Middle frontal gyrus (tissue), 1 donor: ENCODE results near the gene CCT7.
A peak's percentile ranks its signal among the peaks of the same experiment; 100 is the strongest.

Source experiments
- DNase-seq: peaks from one replicate; pipeline ENCODE4 v3.0.0-alpha.2; 2015; ENCODE audit warnings: low spot score; ENCODE audit errors: extremely low spot score

The CCT7 gene

DNA sequence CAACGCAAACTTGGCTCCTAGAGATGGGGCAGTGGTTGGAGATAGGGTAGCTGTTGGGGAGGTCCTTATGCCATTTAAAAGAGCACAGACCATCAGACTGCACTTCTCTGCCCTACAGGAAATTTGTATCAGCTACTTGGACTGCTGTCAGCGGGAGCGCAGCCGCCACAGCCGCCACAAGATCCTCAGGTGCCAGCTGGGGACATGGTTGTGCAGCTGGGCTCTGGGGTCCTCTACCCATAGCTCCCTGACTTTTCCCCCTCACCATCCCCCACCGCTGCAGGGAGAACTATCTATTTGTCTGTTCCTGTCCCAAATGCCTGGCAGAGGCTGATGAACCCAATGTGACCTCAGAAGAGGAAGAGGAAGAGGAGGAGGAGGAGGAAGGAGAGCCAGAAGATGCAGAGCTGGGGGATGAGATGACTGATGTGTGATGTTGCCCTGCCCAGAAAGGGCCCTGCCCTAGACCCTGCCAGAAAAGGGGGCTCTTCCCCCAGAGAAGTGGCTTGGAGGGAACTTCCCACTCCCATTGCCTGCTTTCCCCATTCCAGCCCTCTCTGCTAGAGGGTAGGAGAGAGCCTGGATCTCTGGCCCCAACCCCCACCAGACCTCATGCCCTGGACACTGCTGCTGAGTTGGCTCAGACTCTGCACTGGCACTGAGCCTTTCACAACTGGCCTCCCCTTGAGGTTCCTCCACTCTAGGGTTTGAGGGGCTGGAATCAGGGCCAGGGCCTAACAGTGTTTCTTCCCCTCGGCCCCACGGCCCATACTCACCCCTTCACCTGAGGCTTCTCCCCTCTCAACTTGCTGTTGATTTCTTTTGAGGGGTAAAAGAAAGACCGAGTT is 8.4 kb upstream of the CCT7 start:
- DNase-seq: no peak

GRCh38 chr2:73227086-73227485 is 7.0 kb upstream of the CCT7 start:
- no peak for DNase-seq

- no peak for DNase-seq
Measured at GRCh38 chr2:73228631-73229030, 5.5 kb upstream of the CCT7 start.

GRCh38 chr2:73232403-73233153 is 1.5 kb upstream of the CCT7 start:
- no peak for DNase-seq

DNA sequence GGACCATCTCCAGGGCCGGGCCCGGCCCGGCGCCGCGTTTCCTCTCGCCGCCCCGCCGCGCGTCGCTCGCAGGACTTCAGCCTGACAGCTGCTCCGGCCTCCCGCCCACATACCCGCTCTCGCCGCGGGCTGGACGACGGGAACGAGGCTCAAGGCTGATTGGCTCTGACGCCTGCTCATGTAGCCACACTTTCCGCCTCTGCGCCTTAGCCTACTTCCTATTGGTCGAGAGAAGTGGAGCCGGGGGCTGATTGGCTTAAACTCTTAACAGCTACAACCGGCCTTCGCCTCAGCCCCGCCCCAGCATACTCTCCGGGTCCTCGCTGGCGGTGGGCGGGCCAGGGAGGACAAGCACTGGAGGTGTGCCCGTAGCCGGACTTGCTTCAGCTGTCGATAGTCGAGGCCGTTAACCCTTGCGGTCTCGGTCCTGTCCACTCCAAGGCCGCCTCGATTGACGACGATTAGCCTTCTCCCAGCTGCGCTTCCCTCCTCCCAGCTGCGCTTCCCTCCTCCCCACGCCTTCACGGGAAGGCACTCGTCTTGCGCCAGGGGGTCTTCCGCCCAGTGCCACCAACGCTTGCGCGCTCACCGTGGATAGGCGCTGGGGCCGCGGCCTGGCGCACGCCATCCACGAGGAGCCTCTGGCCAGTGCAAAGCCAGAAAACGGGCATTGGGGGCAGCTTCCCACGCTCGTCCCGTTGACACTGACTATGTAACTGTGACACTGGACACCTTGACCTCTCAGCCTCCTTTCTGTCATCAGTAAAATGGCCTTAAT is 765 bp upstream of the CCT7 start, which contains the start of gene PRADC1:
TSS of gene PRADC1 (minus strand) at position 86 of the 778 bp plus-strand sequence. CDS start at position 7, 79 bp downstream.
- peak; percentile 99 for DNase-seq

- DNase-seq: no peak
Measured at GRCh38 chr2:73235315-73236028, 1.4 kb downstream of the CCT7 start.

DNA sequence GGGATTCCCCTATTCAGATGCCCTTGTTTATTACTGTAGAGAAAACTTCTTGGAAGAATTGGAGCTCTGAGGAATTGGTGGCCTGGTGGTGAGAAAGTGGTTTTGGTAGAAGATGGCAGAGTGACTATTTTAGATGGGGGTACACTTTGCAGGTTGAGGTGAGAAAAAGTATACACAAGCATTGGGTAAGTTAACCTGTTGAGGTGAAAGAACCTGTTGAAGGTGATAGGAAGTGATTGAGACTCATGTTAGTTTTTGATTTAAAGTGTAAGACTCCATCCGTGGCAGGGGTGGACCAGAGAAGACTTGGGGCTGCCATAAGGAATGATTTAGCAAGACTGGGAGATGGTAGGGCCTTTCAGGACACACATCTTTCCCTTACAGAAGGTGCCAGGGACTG is 3.1 kb downstream of the CCT7 start:
- DNase-seq: no peak

GRCh38 chr2:73238149-73238548 is 4.0 kb downstream of the CCT7 start:
- no peak for DNase-seq

- no peak for DNase-seq
Measured at GRCh38 chr2:73238976-73239375, 4.9 kb downstream of the CCT7 start.

DNA sequence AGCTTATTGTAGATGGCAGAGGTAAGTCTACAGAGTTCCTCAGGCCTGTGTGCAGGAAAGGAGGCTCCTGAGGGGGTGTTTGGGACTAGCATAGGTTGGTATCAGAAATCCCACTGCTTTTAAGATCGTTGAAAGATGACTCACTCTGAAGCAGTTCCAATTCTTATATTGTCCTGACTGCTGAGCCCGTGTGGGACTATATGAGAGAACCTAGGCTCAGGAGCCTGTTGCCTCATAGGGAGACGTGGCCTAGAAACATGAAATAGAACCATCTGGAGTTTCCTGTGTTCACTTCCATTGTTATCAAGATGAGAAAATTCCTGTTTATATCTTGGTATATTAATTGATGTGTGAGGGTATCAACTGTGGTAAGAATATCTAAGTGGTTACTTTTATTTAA is 5.7 kb downstream of the CCT7 start:
- no peak for DNase-seq

DNA sequence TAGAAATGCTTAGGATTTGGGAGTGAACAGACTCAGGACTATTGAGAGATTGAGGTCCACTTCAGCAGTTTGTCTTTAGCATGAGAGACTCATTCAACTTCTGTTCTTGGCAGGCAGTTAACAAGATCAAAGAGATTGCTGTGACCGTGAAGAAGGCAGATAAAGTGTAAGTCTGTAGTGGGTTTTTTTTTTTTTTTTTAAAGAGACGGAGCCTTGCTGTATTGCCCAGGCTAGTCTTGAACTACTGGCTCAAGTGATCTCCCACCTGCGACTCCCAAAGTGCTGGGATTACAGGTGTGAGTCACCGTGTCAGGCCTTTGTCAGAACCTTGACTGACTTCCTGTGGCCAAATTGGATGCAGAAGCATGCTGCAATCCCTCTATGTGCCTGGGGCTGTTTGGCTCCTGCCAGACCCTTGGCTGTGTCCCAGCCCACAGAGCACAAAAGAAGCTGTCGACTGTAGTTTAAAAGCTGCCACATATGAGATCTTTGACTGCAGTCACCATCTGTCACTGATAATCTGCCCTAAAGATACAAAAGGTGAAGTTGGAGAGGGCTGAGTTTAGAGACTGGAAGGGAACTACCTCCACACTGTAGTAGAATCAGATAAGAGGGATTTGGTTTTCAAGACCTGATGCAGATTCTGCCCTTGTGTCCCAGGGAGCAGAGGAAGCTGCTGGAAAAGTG is 9.9 kb downstream of the CCT7 start:
- DNase-seq: no peak

- no peak for DNase-seq
Measured at GRCh38 chr2:73244580-73244979, 10.5 kb downstream of the CCT7 start.

- no peak for DNase-seq
Measured at GRCh38 chr2:73246850-73247249, 12.7 kb downstream of the CCT7 start.

DNA sequence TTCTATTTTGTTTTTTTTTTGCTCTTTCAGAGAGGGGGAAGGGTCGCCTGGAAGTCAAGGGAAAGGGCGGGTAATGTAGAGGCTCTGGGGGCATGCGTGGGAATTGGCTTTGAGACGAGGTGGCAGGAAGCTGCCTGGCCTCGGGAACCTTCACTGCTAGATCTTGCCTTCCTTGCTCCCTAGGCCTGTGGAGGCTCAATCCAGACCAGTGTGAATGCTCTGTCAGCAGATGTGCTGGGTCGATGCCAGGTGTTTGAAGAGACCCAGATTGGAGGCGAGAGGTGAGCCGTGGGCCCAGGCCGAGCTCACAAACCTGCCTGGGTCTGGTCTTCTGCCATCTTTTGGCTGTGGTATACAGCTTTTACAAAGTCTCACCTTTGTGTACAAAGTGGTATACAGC is 15.5 kb downstream of the CCT7 start:
- no peak for DNase-seq

- DNase-seq: no peak
Measured at GRCh38 chr2:73250872-73251846, 17.1 kb downstream of the CCT7 start.

- no peak for DNase-seq
Measured at GRCh38 chr2:73252238-73253027, 18.3 kb downstream of the CCT7 start.

DNA sequence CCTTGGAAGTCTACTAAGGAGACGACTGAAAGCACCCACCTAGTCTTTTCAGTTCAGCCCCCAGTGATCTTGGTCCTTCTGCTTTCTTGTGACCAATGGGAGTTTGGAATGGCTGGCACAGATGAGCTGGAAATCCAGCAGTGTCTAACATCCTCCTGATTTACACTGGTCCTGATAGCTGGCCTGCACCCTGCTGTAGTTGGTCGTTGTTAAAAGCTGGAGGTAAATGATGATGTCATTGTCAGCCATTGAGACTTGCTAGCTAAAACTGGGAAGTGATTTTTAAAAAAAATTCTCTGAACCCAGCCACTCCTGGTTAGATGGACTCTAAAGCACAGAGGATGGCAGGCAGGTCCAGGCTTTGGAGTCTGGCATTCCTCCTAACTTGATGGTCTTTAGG is 19.3 kb downstream of the CCT7 start:
- no peak for DNase-seq

DNA sequence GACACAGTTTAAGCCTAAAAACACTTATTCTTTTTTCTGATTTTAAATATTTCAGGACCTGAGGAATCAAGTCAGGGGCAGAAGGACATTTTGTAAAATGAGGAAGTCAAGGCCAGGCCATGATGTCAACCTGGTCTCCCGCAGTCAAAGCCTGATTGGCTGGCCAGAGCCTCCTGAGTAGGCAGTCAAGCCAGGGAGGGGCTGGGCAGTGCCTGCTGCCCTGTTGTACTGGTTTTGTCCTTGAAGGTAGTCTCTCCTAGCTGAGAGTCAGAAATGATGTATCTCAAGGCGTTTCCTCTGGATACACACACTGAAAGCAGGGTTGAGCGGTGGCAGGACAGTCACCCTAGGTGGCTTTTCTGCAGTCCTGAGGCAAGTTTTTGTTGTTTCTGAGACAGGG is 19.8 kb downstream of the CCT7 start:
- no peak for DNase-seq
